Keratinocyte (primary cell): ENCODE results near the gene VPS35L.

Experiments
- EZH2 ChIP-seq: IDR thresholded peaks from one replicate; pipeline ENCODE4 v1.6.1; 2012; ENCODE audit warnings: inconsistent platforms, mild to moderate bottlenecking, low read length, moderate library complexity
- TF ChIP-seq, protein P1 (sequence below), 3 experiments: IDR thresholded peaks in 1 of 3; conservative IDR thresholded peaks in 1 of 3; optimal IDR thresholded peaks in 1 of 3; 2 replicates in 2 of 3; 3 replicates in 1 of 3; pipeline versions ENCODE3 to v1.5.1; 2011; ENCODE audit warnings: low read length in 3 of 3, mild to moderate bottlenecking in 3 of 3, moderate library complexity in 2 of 3, control low read depth in 1 of 3, inconsistent platforms in 1 of 3; ENCODE audit not compliant: insufficient read depth in 2 of 3; ENCODE audit errors: extremely low read depth in 1 of 3

DNA sequence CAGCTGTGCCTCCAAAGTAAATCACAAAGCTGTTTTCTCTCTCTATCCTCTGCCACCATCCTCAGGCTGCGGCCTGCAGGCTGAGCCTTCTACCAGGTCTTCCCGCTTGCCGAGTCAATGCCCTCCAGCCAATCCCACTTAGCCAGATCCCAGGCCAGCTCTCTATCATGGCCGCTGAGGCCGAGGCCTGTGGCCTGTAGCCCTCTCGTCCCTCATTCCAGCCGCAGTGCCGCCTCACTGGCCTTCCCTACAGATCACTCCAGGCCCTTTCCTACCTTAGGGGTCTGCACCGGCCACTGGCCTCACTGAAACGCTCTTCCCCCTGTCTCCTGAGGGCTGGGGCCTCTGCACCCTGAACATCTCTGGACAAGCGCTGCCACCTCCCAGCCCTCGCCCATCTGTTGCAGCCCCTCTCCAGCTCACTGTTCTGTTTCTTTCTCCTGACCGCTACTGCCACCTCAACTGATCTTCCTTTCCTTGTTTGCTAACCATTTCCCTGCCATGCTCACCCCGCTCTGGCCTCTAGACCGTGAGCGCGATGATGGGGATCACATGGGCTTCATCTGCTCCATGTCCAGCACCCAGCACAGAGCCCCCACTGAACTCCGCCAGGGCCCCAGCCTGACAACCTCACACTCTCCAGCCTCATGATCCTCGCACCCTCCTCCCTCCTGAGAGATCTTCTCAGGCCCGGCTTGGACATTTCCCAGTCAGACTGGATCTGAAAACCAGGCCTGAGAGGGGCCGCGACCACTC, 154.1 kb downstream of the VPS35L start:
- TF ChIP-seq, protein P1, sequence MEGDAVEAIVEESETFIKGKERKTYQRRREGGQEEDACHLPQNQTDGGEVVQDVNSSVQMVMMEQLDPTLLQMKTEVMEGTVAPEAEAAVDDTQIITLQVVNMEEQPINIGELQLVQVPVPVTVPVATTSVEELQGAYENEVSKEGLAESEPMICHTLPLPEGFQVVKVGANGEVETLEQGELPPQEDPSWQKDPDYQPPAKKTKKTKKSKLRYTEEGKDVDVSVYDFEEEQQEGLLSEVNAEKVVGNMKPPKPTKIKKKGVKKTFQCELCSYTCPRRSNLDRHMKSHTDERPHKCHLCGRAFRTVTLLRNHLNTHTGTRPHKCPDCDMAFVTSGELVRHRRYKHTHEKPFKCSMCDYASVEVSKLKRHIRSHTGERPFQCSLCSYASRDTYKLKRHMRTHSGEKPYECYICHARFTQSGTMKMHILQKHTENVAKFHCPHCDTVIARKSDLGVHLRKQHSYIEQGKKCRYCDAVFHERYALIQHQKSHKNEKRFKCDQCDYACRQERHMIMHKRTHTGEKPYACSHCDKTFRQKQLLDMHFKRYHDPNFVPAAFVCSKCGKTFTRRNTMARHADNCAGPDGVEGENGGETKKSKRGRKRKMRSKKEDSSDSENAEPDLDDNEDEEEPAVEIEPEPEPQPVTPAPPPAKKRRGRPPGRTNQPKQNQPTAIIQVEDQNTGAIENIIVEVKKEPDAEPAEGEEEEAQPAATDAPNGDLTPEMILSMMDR (optimal IDR thresholded peaks at IDR 0.05 in 1 of 3, IDR thresholded peaks at IDR 0.05 in 1 of 3, conservative IDR thresholded peaks at IDR 0.05 in 1 of 3; ENCODE audit: extremely low read depth in 1 of 3, insufficient read depth in 2 of 3, low read length in 3 of 3) = no peak
- TF ChIP-seq EZH2 = no peak
